HepG2 (cell line): ENCODE results near the gene RERE. TPM values are rescaled to one million over a fixed set of nuclear protein-coding genes. Genes with fewer than 3 reads are reported as not detected.

Source experiments
- ATAC-seq: fragments of 200-7000 bp; cut with Tn5 transposase; 3 replicates; pipeline ENCODE4 v1.9.1; 2020; ENCODE audit warnings: mild to moderate bottlenecking, moderate library complexity
- BruUV-seq: library from RNA; stranded (reverse); fragments of 400-500 nt; replicated peaks from 2 replicates; lab custom pipeline; 2021; lab: Mats Ljungman, UMichigan
- CTCF ChIA-PET: fragments of 300-600 bp; formaldehyde crosslinking; extraction: SDS; loops from one replicate; lab custom pipeline; 2021; ENCODE audit warnings: low total read pairs, inconsistent platforms, low intra/inter-chr PET ratio; lab: Yijun Ruan, JAX
- POLR2A ChIA-PET: fragments of 350-600 bp; sonication (Branson Sonifier 250); formaldehyde crosslinking; loops from one replicate; lab custom pipeline; 2020; ENCODE audit warnings: antibody characterized with exemption, inconsistent platforms; lab: Yijun Ruan, JAX
- DNase-seq: peaks from one replicate; pipeline ENCODE4 v3.0.0-alpha.2; 2015; ENCODE audit warnings: low spot score
- FAIRE-seq: peaks from 3 replicates; lab custom pipeline; 2011; peaks lifted over from hg19 to GRCh38; lab: Jason Lieb, UNC
- H2AFZ ChIP-seq: one replicate; pipeline ENCODE4 v1.6.1; 2011; ENCODE audit warnings: low read length, inconsistent platforms
- H3K27ac ChIP-seq: fragments of 300-600 bp; 3 replicates; pipeline ENCODE4 v1.8.0; 2011; ENCODE audit warnings: mixed run types, mild to moderate bottlenecking, mixed read lengths, low read length, inconsistent platforms; ENCODE audit not compliant: insufficient read depth; ENCODE audit errors: extremely low read length
- H3K27me3 ChIP-seq, 2 experiments: fragments of 200-600 bp in 1 of 2; 2 replicates in 1 of 2; 3 replicates in 1 of 2; pipeline versions ENCODE4 v1.6.0 to v1.8.0; 2011; ENCODE audit warnings: low read length in 2 of 2, mild to moderate bottlenecking in 2 of 2, moderate library complexity in 2 of 2, inconsistent platforms in 1 of 2; ENCODE audit not compliant: insufficient read depth in 2 of 2, control insufficient read depth in 1 of 2
- H3K36me3 ChIP-seq, 2 experiments: fragments of 200-600 bp in 1 of 2; replicated peaks in 1 of 2; 2 replicates in 1 of 2; 3 replicates in 1 of 2; pipeline versions ENCODE4 v1.5.1 to v1.8.0; 2011; ENCODE audit warnings: low read length in 2 of 2, inconsistent platforms in 1 of 2; ENCODE audit not compliant: insufficient read depth in 2 of 2, control insufficient read depth in 1 of 2
- H3K4me1 ChIP-seq: 2 replicates; pipeline ENCODE4 v1.5.1; 2012; ENCODE audit warnings: low read length, inconsistent platforms; ENCODE audit not compliant: insufficient read depth
- H3K4me2 ChIP-seq: 2 replicates; pipeline ENCODE4 v1.6.0; 2011; ENCODE audit warnings: low read depth, low read length, inconsistent platforms
- H3K4me3 ChIP-seq, 3 experiments: fragments of 200-600 bp in 1 of 3; sonication (generic), shearing (Covaris generic) in 1 of 3; replicated peaks in 1 of 3; 2 replicates each; pipeline ENCODE4 v1.5.1; 2011 to 2016; ENCODE audit warnings: low read length in 3 of 3, inconsistent platforms in 2 of 3, low read depth in 2 of 3, mild to moderate bottlenecking in 2 of 3, control low read depth in 1 of 3, mixed read lengths in 1 of 3; ENCODE audit not compliant: insufficient read depth in 1 of 3
- H3K79me2 ChIP-seq: one replicate; pipeline ENCODE4 v1.6.1; 2011; ENCODE audit warnings: low read length, inconsistent platforms; ENCODE audit not compliant: insufficient read depth
- H3K9ac ChIP-seq: 2 replicates; pipeline ENCODE4 v1.6.0; 2011; ENCODE audit warnings: mild to moderate bottlenecking, low read depth, low read length, inconsistent platforms; ENCODE audit not compliant: insufficient read depth
- H3K9me3 ChIP-seq: 2 replicates; pipeline ENCODE4 v1.5.1; 2012; ENCODE audit warnings: mild to moderate bottlenecking, low read length
- H4K20me1 ChIP-seq: 2 replicates; pipeline ENCODE4 v1.6.0; 2011; ENCODE audit warnings: inconsistent platforms, mild to moderate bottlenecking, low read length, moderate library complexity; ENCODE audit not compliant: insufficient read depth
- FOXC1 ChIP-seq: sonication (generic); formaldehyde crosslinking; IDR thresholded peaks from 2 replicates; pipeline ENCODE4 v1.8.0; 2022; ENCODE audit warnings: mild to moderate bottlenecking, missing genetic modification reagents, borderline replicate concordance
- FOXP1 ChIP-seq, 2 experiments: fragments of 450-650 bp in 1 of 2; IDR thresholded peaks; 2 replicates each; pipeline ENCODE4 v1.6.1; 2017 to 2018; ENCODE audit warnings: antibody characterized with exemption in 1 of 2
- MEF2D ChIP-seq: sonication (generic); formaldehyde crosslinking; IDR thresholded peaks from 2 replicates; pipeline ENCODE4 v1.5.1; 2020; ENCODE audit warnings: mild to moderate bottlenecking, missing genetic modification reagents
- MTF2 ChIP-seq: sonication (generic); formaldehyde crosslinking; IDR thresholded peaks from 2 replicates; pipeline ENCODE4 v1.5.0; 2020; ENCODE audit warnings: missing genetic modification reagents, borderline replicate concordance
- RFX3 ChIP-seq: IDR thresholded peaks from 2 replicates; pipeline ENCODE4 v1.6.1; 2016; ENCODE audit warnings: missing biosample characterization, missing genetic modification reagents
- SRSF9 ChIP-seq: fragments of 200-400 bp; formaldehyde crosslinking; IDR thresholded peaks from 2 replicates; pipeline ENCODE4 v1.6.1; 2018; ENCODE audit warnings: borderline replicate concordance, mild to moderate bottlenecking, low read depth, low read length; ENCODE audit not compliant: insufficient read depth, poor library complexity, severe bottlenecking
- ZNF350 ChIP-seq: sonication (generic); formaldehyde crosslinking; IDR thresholded peaks from 2 replicates; pipeline ENCODE4 v1.4.0; 2020; ENCODE audit warnings: mild to moderate bottlenecking, low read depth, missing genetic modification reagents, borderline replicate concordance
- ZNF367 ChIP-seq: sonication (generic); formaldehyde crosslinking; IDR thresholded peaks from 2 replicates; pipeline ENCODE4 v1.4.0; 2020; ENCODE audit warnings: missing genetic modification reagents, borderline replicate concordance
- ZNF570 ChIP-seq: sonication (generic); formaldehyde crosslinking; IDR thresholded peaks from 2 replicates; pipeline ENCODE4 v1.4.0; 2020; ENCODE audit warnings: mild to moderate bottlenecking, missing genetic modification reagents, borderline replicate concordance
- ZNF572 ChIP-seq: sonication (generic); formaldehyde crosslinking; IDR thresholded peaks from 2 replicates; pipeline ENCODE4 v1.5.1; 2020; ENCODE audit warnings: mild to moderate bottlenecking, missing genetic modification reagents
- in situ Hi-C: cut with HindIII; loops from 2 replicates; pipeline ENCODE4 v1.10.0; 2017; ENCODE audit warnings: low pct_unique_long_range_greater_than_20kb; ENCODE audit not compliant: extremely low pct_ligation_motif_present
- intact Hi-C: fragments of 100-400 bp; cut with micrococcal nuclease; formaldehyde crosslinking; loops from one replicate; pipeline ENCODE4 v1.10.0; 2022; ENCODE audit not compliant: unreplicated experiment
- polyA plus RNA-seq, 8 experiments: library from polyadenylated mRNA; depleted of rRNA in 3 of 8; stranded (reverse) in 7 of 8; unstranded in 1 of 8; fragments of >200 nt; fragmentation: Illumina TruSeq in 4 of 8; extraction: Trizol in 4 of 8; gene quantifications; 2 replicates each; pipeline versions ENCODE4 v1.2.1 to v1.2.3, GENCODE V29; 2011 to 2016; ENCODE audit warnings: low read depth in 4 of 8, missing spikeins in 1 of 8, mixed read lengths in 1 of 8; ENCODE audit not compliant: insufficient read depth in 1 of 8
- total RNA-seq, 5 experiments: library from RNA; depleted of rRNA; stranded (reverse); fragments of >200 nt; fragmentation: Illumina TruSeq; extraction: Trizol; gene quantifications; 2 replicates each; pipeline ENCODE4 v1.2.3, GENCODE V29; 2016; ENCODE audit warnings: low read depth in 1 of 5
- TF ChIP-seq, protein P1 (sequence below): sonication (generic); formaldehyde crosslinking; IDR thresholded peaks from 2 replicates; pipeline ENCODE4 v1.5.0; 2020; ENCODE audit warnings: missing genetic modification reagents
- TF ChIP-seq, protein P2 (sequence below): sonication (generic); formaldehyde crosslinking; IDR thresholded peaks from 2 replicates; pipeline ENCODE4 v1.4.0; 2020; ENCODE audit warnings: missing genetic modification reagents

The RERE gene
- total and polyA plus RNA-seq, 2 of the 13 experiments (the other 11 are each of a cell fraction or from before 2014, with no cell fraction given), result 18.3 to 21.9 TPM

DNA sequence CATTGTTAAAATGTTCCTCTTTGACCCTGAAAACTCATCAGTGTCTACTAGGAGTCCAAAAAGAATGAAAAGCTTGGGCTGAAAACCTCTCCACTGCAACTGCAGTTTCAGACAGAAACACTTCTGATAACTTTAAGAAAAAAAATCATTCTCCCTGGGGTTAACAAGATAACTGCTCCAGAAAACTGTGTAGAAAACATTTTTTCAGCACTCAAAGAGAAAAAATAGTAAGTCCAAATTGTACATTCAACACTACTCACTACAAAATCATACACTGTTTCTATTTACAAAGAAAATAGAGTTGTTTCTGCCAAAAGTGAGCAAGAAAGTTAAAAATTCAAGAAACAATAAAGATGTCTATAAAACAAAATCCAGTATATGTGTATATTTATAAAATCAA is 157.8 kb downstream of the RERE start:
- no peak for ATAC-seq
- no peak overlapping the region for H2AFZ ChIP-seq
- CTCF ChIA-PET, result no interaction called here
- H3K36me3 ChIP-seq, result peaks cover 0 to 10% of the 10 kb centered on the region in 2 experiments; a peak in 3 of 5 replicates
- no peak overlapping the region for H3K4me3 ChIP-seq
- H3K27me3 ChIP-seq, result no peaks in the 10 kb centered on the region
- no TSS peak for BruUV-seq
- FAIRE-seq, result no peak
- peaks cover 54% of the 10 kb centered on the region for H3K4me1 ChIP-seq
- no peak overlapping the region for H3K9ac ChIP-seq
- in situ Hi-C loops (no loop called here), intact Hi-C loops (no loop called here)
- peaks cover 68% of the 10 kb centered on the region for H4K20me1 ChIP-seq
- POLR2A ChIA-PET, result interaction anchor here (2.5 kb wide), 1 partner anchor 15 kb away, joined by 8 read pairs; no protein-coding TSS in a partner anchor
- TF ChIP-seq SRSF9, result no peak
- TF ChIP-seq FOXC1 (CRISPR knock-in tag), result no peak
- TF ChIP-seq MEF2D, result no peak
- no peak for TF ChIP-seq FOXP1 (IDR thresholded peaks at IDR 0.05)
- TF ChIP-seq FOXP1 (CRISPR knock-in tag; IDR thresholded peaks at IDR 0.05), result no peak
- TF ChIP-seq, protein P1, sequence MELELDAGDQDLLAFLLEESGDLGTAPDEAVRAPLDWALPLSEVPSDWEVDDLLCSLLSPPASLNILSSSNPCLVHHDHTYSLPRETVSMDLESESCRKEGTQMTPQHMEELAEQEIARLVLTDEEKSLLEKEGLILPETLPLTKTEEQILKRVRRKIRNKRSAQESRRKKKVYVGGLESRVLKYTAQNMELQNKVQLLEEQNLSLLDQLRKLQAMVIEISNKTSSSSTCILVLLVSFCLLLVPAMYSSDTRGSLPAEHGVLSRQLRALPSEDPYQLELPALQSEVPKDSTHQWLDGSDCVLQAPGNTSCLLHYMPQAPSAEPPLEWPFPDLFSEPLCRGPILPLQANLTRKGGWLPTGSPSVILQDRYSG (CRISPR knock-in tag), result no peak
- TF ChIP-seq ZNF570 (CRISPR knock-in tag), result no peak
- TF ChIP-seq ZNF367 (CRISPR knock-in tag), result no peak
- no peak for TF ChIP-seq ZNF572 (CRISPR knock-in tag)
- TF ChIP-seq, protein P2, sequence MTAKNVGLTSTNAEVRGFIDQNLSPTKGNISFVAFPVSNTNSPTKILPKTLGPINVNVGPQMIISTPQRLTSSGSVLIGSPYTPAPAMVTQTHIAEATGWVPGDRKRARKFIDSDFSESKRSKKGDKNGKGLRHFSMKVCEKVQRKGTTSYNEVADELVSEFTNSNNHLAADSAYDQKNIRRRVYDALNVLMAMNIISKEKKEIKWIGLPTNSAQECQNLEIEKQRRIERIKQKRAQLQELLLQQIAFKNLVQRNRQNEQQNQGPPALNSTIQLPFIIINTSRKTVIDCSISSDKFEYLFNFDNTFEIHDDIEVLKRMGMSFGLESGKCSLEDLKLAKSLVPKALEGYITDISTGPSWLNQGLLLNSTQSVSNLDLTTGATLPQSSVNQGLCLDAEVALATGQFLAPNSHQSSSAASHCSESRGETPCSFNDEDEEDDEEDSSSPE, result no peak
- no peak for TF ChIP-seq MTF2 (CRISPR knock-in tag)
- no peak for TF ChIP-seq ZNF350 (CRISPR knock-in tag)
- TF ChIP-seq RFX3, result no peak
- TF ChIP-seq, all 625 proteins: peak for 0
- no peak for DNase-seq
- Histone ChIP-seq H3K4me2 (no peak overlapping the region), H3K27ac (no peak overlapping the region), H3K79me2 (peaks cover 88% of the 10 kb centered on the region), H3K9me3 (no peaks in the 10 kb centered on the region)
